ENCODE data around the gene NLRP10. TPM values are rescaled to one million over a fixed set of nuclear protein-coding genes. Genes with fewer than 3 reads are reported as not detected.

NLRP10 gene
- total and polyA plus RNA-seq, 2 donors (not counting 3 experiments of a cell fraction or from before 2014, with no cell fraction given) = not detected

GRCh38 chr11:7981619-7982157, 16.4 kb upstream of the NLRP10 start:
- Histone ChIP-seq H3K4me2 (ENCODE audit: insufficient read depth, low read length) (no peak overlapping the region), H3K27me3 (ENCODE audit: control insufficient read depth in 2 of 2, insufficient read depth in 2 of 2, low read length in 2 of 2) (no peaks in the 10 kb centered on the region), H4K20me1 (replicated peaks; ENCODE audit: control insufficient read depth, extremely low read depth, insufficient read depth, low read length) (no peaks in the 10 kb centered on the region), H3K4me3 (replicated peaks in 1 of 3; ENCODE audit: insufficient read depth in 1 of 3, low read depth in 1 of 3, low read length in 3 of 3) (no peak overlapping the region), H3K27ac (ENCODE audit: insufficient read depth, low read depth, low read length) (no peak overlapping the region), H3K9me3 (replicated peaks; ENCODE audit: control insufficient read depth, insufficient read depth, low read length) (no peaks in the 10 kb centered on the region), H3K9me1 (replicated peaks; ENCODE audit: control insufficient read depth, extremely low read depth, insufficient read depth, low read length) (no peaks in the 10 kb centered on the region), H2AFZ (ENCODE audit: low read depth, low read length) (no peak overlapping the region), H3K36me3 (ENCODE audit: control insufficient read depth in 2 of 2, extremely low read depth in 1 of 2, insufficient read depth in 2 of 2, low read length in 2 of 2) (no peaks in the 10 kb centered on the region), H3K79me2 (ENCODE audit: control insufficient read depth, insufficient read depth, low read length) (no peaks in the 10 kb centered on the region), H3K4me1 (ENCODE audit: control insufficient read depth, extremely low read depth, insufficient read depth, low read length) (peaks cover 36% of the 10 kb centered on the region), H3K9ac (replicated peaks; ENCODE audit: extremely low read depth, insufficient read depth, low read length) (no peak overlapping the region)
- ChIA-PET CTCF (interaction anchor here (6.2 kb wide), 1 partner anchor 78 kb away, joined by 109 read pairs; no protein-coding TSS in a partner anchor), POLR2A (no interaction called here)
- intact Hi-C loops (cut with micrococcal nuclease) (no loop called here), dilution Hi-C loops (cut with MboI; ENCODE audit: extremely low pct_ligation_motif_present, low sequenced_read_pairs) (no loop called here)
- no peak for DNase-seq (ENCODE audit: low read depth, low spot score)
- BruUV-seq (replicated peaks) = no TSS peak
- TF ChIP-seq EZH2 (IDR thresholded peaks at IDR 0.05; ENCODE audit: borderline replicate concordance, low read depth, low read length, severe bottlenecking) (no peak), JUN (IDR thresholded peaks at IDR 0.05; ENCODE audit: borderline replicate concordance, insufficient read depth, insufficient read length, low read depth) (no peak), FOS (IDR thresholded peaks at IDR 0.05; ENCODE audit: borderline replicate concordance, insufficient read depth, low read length) (no peak), MYC (IDR thresholded peaks at IDR 0.05; ENCODE audit: low read depth, low read length) (no peak), GATA2 (IDR thresholded peaks at IDR 0.05; ENCODE audit: insufficient read depth, insufficient read length, low read depth, low read length) (no peak), POLR2A (IDR thresholded peaks at IDR 0.05; ENCODE audit: low read depth, low read length) (no peak)
- FAIRE-seq = no peak

GRCh38 chr11:7977232-7977917, 12.1 kb upstream of the NLRP10 start:
- intact Hi-C loops (cut with micrococcal nuclease) = loop anchor here (1.0 to 5.0 kb wide), 5 partner anchors 10 to 920 kb away; partner anchors contain the start of gene EIF3F
- H2AFZ ChIP-seq (ENCODE audit: low read depth, low read length) = peak overlapping the region; percentile 23
- peak overlapping the region; percentile 80 for H3K27ac ChIP-seq (ENCODE audit: insufficient read depth, low read depth, low read length)
- peaks cover 30% of the 10 kb centered on the region for H3K4me1 ChIP-seq (ENCODE audit: control insufficient read depth, extremely low read depth, insufficient read depth, low read length)
- peak overlapping the region in 2 of 3 experiments; percentile 18 to 53 for H3K4me3 ChIP-seq (replicated peaks in 1 of 3; ENCODE audit: insufficient read depth in 1 of 3, low read depth in 1 of 3, low read length in 3 of 3)
- POLR2A ChIA-PET = interaction anchor here (1.0 kb wide), 1 partner anchor 10 kb away, joined by 3 read pairs; the partner anchor contains the start of gene EIF3F
- BruUV-seq (replicated peaks) = no TSS peak
- H3K79me2 ChIP-seq (ENCODE audit: control insufficient read depth, insufficient read depth, low read length) = no peaks in the 10 kb centered on the region
- TF ChIP-seq JUN (IDR thresholded peaks at IDR 0.05; ENCODE audit: borderline replicate concordance, insufficient read depth, insufficient read length, low read depth) (peak; percentile 66), POLR2AphosphoS5 (IDR thresholded peaks at IDR 0.05; ENCODE audit: insufficient read depth, low read depth, low read length) (no peak), GATA2 (IDR thresholded peaks at IDR 0.05; ENCODE audit: insufficient read depth, insufficient read length, low read depth, low read length) (peak; percentile 85), FOS (IDR thresholded peaks at IDR 0.05; ENCODE audit: borderline replicate concordance, insufficient read depth, low read length) (peak; percentile 26)
- H3K9me1 ChIP-seq (replicated peaks; ENCODE audit: control insufficient read depth, extremely low read depth, insufficient read depth, low read length) = no peaks in the 10 kb centered on the region
- H3K4me2 ChIP-seq (ENCODE audit: insufficient read depth, low read length) = peak overlapping the region; percentile 90
- FAIRE-seq (peak; percentile 71), DNase-seq (ENCODE audit: low read depth, low spot score) (peak; percentile 84)
- H4K20me1 ChIP-seq (replicated peaks; ENCODE audit: control insufficient read depth, extremely low read depth, insufficient read depth, low read length) = no peaks in the 10 kb centered on the region
- no peaks in the 10 kb centered on the region for H3K36me3 ChIP-seq (ENCODE audit: control insufficient read depth in 2 of 2, extremely low read depth in 1 of 2, insufficient read depth in 2 of 2, low read length in 2 of 2)
- H3K9me3 ChIP-seq (replicated peaks; ENCODE audit: control insufficient read depth, insufficient read depth, low read length) = no peaks in the 10 kb centered on the region
- no peaks in the 10 kb centered on the region for H3K27me3 ChIP-seq (ENCODE audit: control insufficient read depth in 2 of 2, insufficient read depth in 2 of 2, low read length in 2 of 2)
- CTCF ChIA-PET = interaction anchor here (0.6 to 4.9 kb wide), 9 partner anchors 9 to 122 kb away, joined by 3 to 59 read pairs (median 4); partner anchors contain the start of gene EIF3F
- peak overlapping the region; percentile 46 for H3K9ac ChIP-seq (replicated peaks; ENCODE audit: extremely low read depth, insufficient read depth, low read length)
- dilution Hi-C loops (cut with MboI; ENCODE audit: extremely low pct_ligation_motif_present, low sequenced_read_pairs) = no loop called here

Measured in endothelial cell of umbilical vein (primary cell).